HEK293 (cell line): ENCODE data around the gene HDAC8.
A peak's percentile ranks its signal among the peaks of the same experiment; 100 is the strongest.

Experiments used
- FEZF1 ChIP-seq: fragments of 450-650 bp; formaldehyde crosslinking; IDR thresholded peaks from 2 replicates; pipeline ENCODE4 v1.5.1; 2016; ENCODE audit warnings: missing biosample characterization, missing genetic modification characterization
- HIC1 ChIP-seq: fragments of 450-650 bp; formaldehyde crosslinking; IDR thresholded peaks from 2 replicates; pipeline ENCODE4 v1.5.1; 2016; ENCODE audit warnings: missing biosample characterization, missing genetic modification characterization
- KLF16 ChIP-seq: fragments of 450-650 bp; formaldehyde crosslinking; IDR thresholded peaks from 2 replicates; pipeline ENCODE4 v1.5.1; 2017; ENCODE audit warnings: missing biosample characterization, missing genetic modification characterization
- KLF8 ChIP-seq: fragments of 450-650 bp; formaldehyde crosslinking; IDR thresholded peaks from 2 replicates; pipeline ENCODE4 v1.5.1; 2016; ENCODE audit warnings: missing biosample characterization, missing genetic modification characterization
- MZF1 ChIP-seq: fragments of 450-650 bp; formaldehyde crosslinking; IDR thresholded peaks from 2 replicates; pipeline ENCODE4 v1.5.1; 2017; ENCODE audit warnings: missing biosample characterization, missing genetic modification characterization, borderline replicate concordance
- PATZ1 ChIP-seq: fragments of 450-650 bp; formaldehyde crosslinking; IDR thresholded peaks from 2 replicates; pipeline ENCODE4 v1.5.1; 2016; ENCODE audit warnings: missing biosample characterization, missing genetic modification characterization
- SP3 ChIP-seq: fragments of 450-650 bp; formaldehyde crosslinking; IDR thresholded peaks from 2 replicates; pipeline ENCODE4 v1.5.1; 2016; ENCODE audit warnings: missing biosample characterization, missing genetic modification characterization
- WT1 ChIP-seq: fragments of 450-650 bp; formaldehyde crosslinking; IDR thresholded peaks from 2 replicates; pipeline ENCODE4 v1.5.1; 2016; ENCODE audit warnings: missing biosample characterization, missing genetic modification characterization
- ZBTB1 ChIP-seq: fragments of 450-650 bp; formaldehyde crosslinking; IDR thresholded peaks from 2 replicates; pipeline ENCODE4 v1.5.1; 2016; ENCODE audit warnings: missing biosample characterization, missing genetic modification characterization
- ZBTB8A ChIP-seq: fragments of 450-650 bp; formaldehyde crosslinking; IDR thresholded peaks from 2 replicates; pipeline ENCODE4 v1.5.1; 2016; ENCODE audit warnings: missing biosample characterization, missing genetic modification characterization
- ZNF157 ChIP-seq: fragments of 450-650 bp; formaldehyde crosslinking; IDR thresholded peaks from 2 replicates; pipeline ENCODE4 v1.5.1; 2016; ENCODE audit warnings: missing biosample characterization, missing genetic modification characterization
- ZNF174 ChIP-seq: fragments of 450-650 bp; formaldehyde crosslinking; IDR thresholded peaks from 2 replicates; pipeline ENCODE4 v1.5.0; 2017; ENCODE audit warnings: missing biosample characterization, mild to moderate bottlenecking, missing genetic modification characterization
- ZNF2 ChIP-seq: fragments of 450-650 bp; formaldehyde crosslinking; IDR thresholded peaks from 2 replicates; pipeline ENCODE4 v1.5.1; 2016; ENCODE audit warnings: missing biosample characterization, missing genetic modification characterization
- ZNF223 ChIP-seq: fragments of 450-650 bp; formaldehyde crosslinking; IDR thresholded peaks from 2 replicates; pipeline ENCODE4 v1.5.1; 2016; ENCODE audit warnings: missing biosample characterization, missing genetic modification characterization
- ZNF324 ChIP-seq: fragments of 450-650 bp; formaldehyde crosslinking; IDR thresholded peaks from 2 replicates; pipeline ENCODE4 v1.5.1; 2016; ENCODE audit warnings: missing biosample characterization, missing genetic modification characterization
- ZNF350 ChIP-seq: fragments of 450-650 bp; formaldehyde crosslinking; IDR thresholded peaks from 2 replicates; pipeline ENCODE4 v1.5.0; 2017; ENCODE audit warnings: missing biosample characterization, mild to moderate bottlenecking, missing genetic modification characterization
- ZNF404 ChIP-seq: fragments of 450-650 bp; formaldehyde crosslinking; IDR thresholded peaks from 2 replicates; pipeline ENCODE4 v1.5.1; 2017; ENCODE audit warnings: missing biosample characterization, missing genetic modification characterization
- ZNF501 ChIP-seq: fragments of 450-650 bp; formaldehyde crosslinking; IDR thresholded peaks from 2 replicates; pipeline ENCODE4 v1.5.1; 2016; ENCODE audit warnings: missing biosample characterization, missing genetic modification characterization
- ZNF514 ChIP-seq: fragments of 450-650 bp; formaldehyde crosslinking; IDR thresholded peaks from 2 replicates; pipeline ENCODE4 v1.5.1; 2016; ENCODE audit warnings: missing biosample characterization, missing genetic modification characterization
- ZNF529 ChIP-seq: fragments of 450-650 bp; formaldehyde crosslinking; IDR thresholded peaks from 2 replicates; pipeline ENCODE4 v1.5.1; 2017; ENCODE audit warnings: missing genetic modification characterization, missing biosample characterization; ENCODE audit not compliant: insufficient replicate concordance
- ZNF560 ChIP-seq: fragments of 450-650 bp; formaldehyde crosslinking; IDR thresholded peaks from 2 replicates; pipeline ENCODE4 v1.5.1; 2017; ENCODE audit warnings: missing biosample characterization, missing genetic modification characterization, borderline replicate concordance
- ZNF600 ChIP-seq: fragments of 450-650 bp; formaldehyde crosslinking; IDR thresholded peaks from 2 replicates; pipeline ENCODE4 v1.5.1; 2016; ENCODE audit warnings: missing biosample characterization, missing genetic modification characterization
- ZNF624 ChIP-seq: fragments of 450-650 bp; formaldehyde crosslinking; IDR thresholded peaks from 2 replicates; pipeline ENCODE4 v1.5.1; 2017; ENCODE audit warnings: missing biosample characterization, missing genetic modification characterization
- ZNF639 ChIP-seq: fragments of 450-650 bp; formaldehyde crosslinking; IDR thresholded peaks from 2 replicates; pipeline ENCODE4 v1.5.1; 2016; ENCODE audit warnings: missing biosample characterization, missing genetic modification characterization
- ZNF664 ChIP-seq: fragments of 450-650 bp; formaldehyde crosslinking; IDR thresholded peaks from 2 replicates; pipeline ENCODE4 v1.5.1; 2016; ENCODE audit warnings: missing biosample characterization, missing genetic modification characterization
- ZSCAN16 ChIP-seq: fragments of 450-650 bp; formaldehyde crosslinking; IDR thresholded peaks from 2 replicates; pipeline ENCODE4 v1.5.1; 2016; ENCODE audit warnings: missing biosample characterization, missing genetic modification characterization
- ZXDB ChIP-seq: fragments of 450-650 bp; formaldehyde crosslinking; IDR thresholded peaks from 2 replicates; pipeline ENCODE4 v1.5.1; 2016; ENCODE audit warnings: missing biosample characterization, missing genetic modification characterization
- TF ChIP-seq, protein P1 (sequence below): fragments of 450-650 bp; formaldehyde crosslinking; IDR thresholded peaks from 2 replicates; pipeline ENCODE4 v1.5.1; 2016; ENCODE audit warnings: missing biosample characterization, missing genetic modification characterization
- TF ChIP-seq, protein P2 (sequence below): sonication (generic); formaldehyde crosslinking; IDR thresholded peaks from 2 replicates; pipeline ENCODE4 v1.8.1; 2022; ENCODE audit warnings: mild to moderate bottlenecking, moderate library complexity, missing genetic modification reagents
- TF ChIP-seq, protein P3 (sequence below): fragments of 450-650 bp; IDR thresholded peaks from 2 replicates; pipeline ENCODE4 v1.5.1; 2018; ENCODE audit warnings: missing biosample characterization, mild to moderate bottlenecking, missing genetic modification characterization

The HDAC8 gene

DNA sequence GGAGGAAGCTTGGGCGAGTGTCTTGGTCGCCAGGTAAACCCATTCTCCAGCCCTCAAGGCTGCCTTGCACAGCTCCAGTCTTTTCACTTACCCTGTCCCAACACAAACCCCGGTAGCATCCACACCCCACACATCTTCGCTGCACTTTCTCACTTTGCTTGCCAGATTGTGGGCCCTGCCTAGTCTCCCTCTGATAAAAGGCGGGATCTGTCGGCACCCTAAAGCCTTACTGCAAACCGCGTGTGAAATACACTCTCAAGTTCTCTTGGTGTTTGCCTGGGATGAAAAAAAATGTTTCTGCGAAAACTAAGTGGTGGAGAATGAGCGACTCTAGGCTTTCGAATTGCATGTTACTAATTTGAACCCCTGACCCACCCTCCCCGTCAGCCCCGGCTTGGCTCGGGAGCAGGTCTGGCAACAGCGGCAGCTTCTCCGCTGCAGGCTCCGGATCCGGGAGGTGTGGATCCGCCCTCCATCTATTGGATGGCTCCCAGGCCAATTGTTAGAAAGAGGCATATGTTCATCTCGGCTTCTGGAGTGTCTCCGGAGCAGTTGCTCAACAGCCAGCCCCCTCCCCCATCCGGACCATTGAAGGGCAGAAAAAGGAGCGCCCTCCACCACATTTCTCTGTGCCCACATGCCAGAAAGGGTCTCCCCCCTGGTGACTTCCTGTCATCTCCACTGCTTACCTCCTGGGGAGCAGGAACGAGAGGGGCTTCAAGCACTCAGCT is 263.9 kb downstream of the HDAC8 start (continued):
- TF ChIP-seq ZNF350 (tag by site-specific recombination) (no peak), WT1 (tag by site-specific recombination) (no peak), ZBTB8A (tag by site-specific recombination) (peak; percentile 77), HIC1 (tag by site-specific recombination) (no peak), ZNF514 (tag by site-specific recombination) (no peak), PATZ1 (tag by site-specific recombination) (peak; percentile 36), ZSCAN16 (tag by site-specific recombination) (no peak), ZNF2 (tag by site-specific recombination) (no peak), ZNF600 (tag by site-specific recombination) (0 out of 2 replicates have a peak, but pooled peaks have one; percentile 39), ZNF664 (tag by site-specific recombination) (no peak), ZNF157 (tag by site-specific recombination) (no peak), SP3 (peak; percentile 30; the same call in 1 of the 2 replicates), ZNF639 (tag by site-specific recombination) (no peak), MZF1 (no peak), ZNF324 (no peak), ZNF529 (tag by site-specific recombination) (no peak), FEZF1 (tag by site-specific recombination) (0 out of 2 replicates have a peak, but pooled peaks have one; percentile 6), ZBTB1 (no peak), ZNF501 (tag by site-specific recombination) (0 out of 2 replicates have a peak, but pooled peaks have one; percentile 23), ZNF223 (tag by site-specific recombination) (no peak), KLF8 (tag by site-specific recombination) (peak; percentile 53; the same call in 1 of the 2 replicates), ZNF174 (tag by site-specific recombination) (no peak), ZNF560 (tag by site-specific recombination) (no peak), ZXDB (tag by site-specific recombination) (0 out of 2 replicates have a peak, but pooled peaks have one; percentile 44), KLF16 (tag by site-specific recombination) (no peak), ZNF404 (no peak), ZNF624 (tag by site-specific recombination) (no peak)
- TF ChIP-seq, protein P1, sequence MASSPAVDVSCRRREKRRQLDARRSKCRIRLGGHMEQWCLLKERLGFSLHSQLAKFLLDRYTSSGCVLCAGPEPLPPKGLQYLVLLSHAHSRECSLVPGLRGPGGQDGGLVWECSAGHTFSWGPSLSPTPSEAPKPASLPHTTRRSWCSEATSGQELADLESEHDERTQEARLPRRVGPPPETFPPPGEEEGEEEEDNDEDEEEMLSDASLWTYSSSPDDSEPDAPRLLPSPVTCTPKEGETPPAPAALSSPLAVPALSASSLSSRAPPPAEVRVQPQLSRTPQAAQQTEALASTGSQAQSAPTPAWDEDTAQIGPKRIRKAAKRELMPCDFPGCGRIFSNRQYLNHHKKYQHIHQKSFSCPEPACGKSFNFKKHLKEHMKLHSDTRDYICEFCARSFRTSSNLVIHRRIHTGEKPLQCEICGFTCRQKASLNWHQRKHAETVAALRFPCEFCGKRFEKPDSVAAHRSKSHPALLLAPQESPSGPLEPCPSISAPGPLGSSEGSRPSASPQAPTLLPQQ (tag by site-specific recombination): peak; percentile 65; the same call in 1 of the 2 replicates
- TF ChIP-seq, protein P2, sequence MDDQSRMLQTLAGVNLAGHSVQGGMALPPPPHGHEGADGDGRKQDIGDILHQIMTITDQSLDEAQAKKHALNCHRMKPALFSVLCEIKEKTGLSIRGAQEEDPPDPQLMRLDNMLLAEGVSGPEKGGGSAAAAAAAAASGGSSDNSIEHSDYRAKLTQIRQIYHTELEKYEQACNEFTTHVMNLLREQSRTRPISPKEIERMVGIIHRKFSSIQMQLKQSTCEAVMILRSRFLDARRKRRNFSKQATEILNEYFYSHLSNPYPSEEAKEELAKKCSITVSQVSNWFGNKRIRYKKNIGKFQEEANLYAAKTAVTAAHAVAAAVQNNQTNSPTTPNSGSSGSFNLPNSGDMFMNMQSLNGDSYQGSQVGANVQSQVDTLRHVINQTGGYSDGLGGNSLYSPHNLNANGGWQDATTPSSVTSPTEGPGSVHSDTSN (CRISPR knock-in tag): no peak
- TF ChIP-seq, protein P3, sequence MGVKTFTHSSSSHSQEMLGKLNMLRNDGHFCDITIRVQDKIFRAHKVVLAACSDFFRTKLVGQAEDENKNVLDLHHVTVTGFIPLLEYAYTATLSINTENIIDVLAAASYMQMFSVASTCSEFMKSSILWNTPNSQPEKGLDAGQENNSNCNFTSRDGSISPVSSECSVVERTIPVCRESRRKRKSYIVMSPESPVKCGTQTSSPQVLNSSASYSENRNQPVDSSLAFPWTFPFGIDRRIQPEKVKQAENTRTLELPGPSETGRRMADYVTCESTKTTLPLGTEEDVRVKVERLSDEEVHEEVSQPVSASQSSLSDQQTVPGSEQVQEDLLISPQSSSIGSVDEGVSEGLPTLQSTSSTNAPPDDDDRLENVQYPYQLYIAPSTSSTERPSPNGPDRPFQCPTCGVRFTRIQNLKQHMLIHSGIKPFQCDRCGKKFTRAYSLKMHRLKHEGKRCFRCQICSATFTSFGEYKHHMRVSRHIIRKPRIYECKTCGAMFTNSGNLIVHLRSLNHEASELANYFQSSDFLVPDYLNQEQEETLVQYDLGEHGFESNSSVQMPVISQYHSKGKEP (tag by site-specific recombination): no peak
